HepG2 (cell line): Measurements from ENCODE around the gene ZNF581. TPM values are rescaled to one million over a fixed set of nuclear protein-coding genes. Genes with fewer than 3 reads are reported as not detected.

ENCODE experiments used
- ERF ChIP-seq: IDR thresholded peaks from 2 replicates; pipeline ENCODE4 v1.6.1; 2018; ENCODE audit warnings: missing biosample characterization, missing genetic modification reagents
- GRHL1 ChIP-seq: sonication (generic); formaldehyde crosslinking; conservative IDR thresholded peaks from 2 replicates; pipeline ENCODE4 v1.8.0; 2022; ENCODE audit warnings: missing genetic modification reagents
- JUN ChIP-seq: sonication (generic); formaldehyde crosslinking; IDR thresholded peaks from 2 replicates; pipeline ENCODE4 v1.4.0; 2020; ENCODE audit warnings: mild to moderate bottlenecking, missing genetic modification reagents
- MXD3 ChIP-seq: IDR thresholded peaks from 2 replicates; pipeline ENCODE4 v1.6.1; 2016; ENCODE audit warnings: mild to moderate bottlenecking, missing biosample characterization, missing genetic modification reagents
- NFYB ChIP-seq: sonication (generic); formaldehyde crosslinking; IDR thresholded peaks from 2 replicates; pipeline ENCODE4 v1.4.0; 2020; ENCODE audit warnings: missing genetic modification reagents
- PAX8 ChIP-seq: sonication (generic); formaldehyde crosslinking; IDR thresholded peaks from 2 replicates; pipeline ENCODE4 v1.8.0; 2022; ENCODE audit warnings: mild to moderate bottlenecking, missing genetic modification reagents, borderline replicate concordance
- PHF20 ChIP-seq: sonication (generic); formaldehyde crosslinking; IDR thresholded peaks from 2 replicates; pipeline ENCODE4 v1.5.0; 2020; ENCODE audit warnings: mild to moderate bottlenecking, missing genetic modification reagents
- TARDBP ChIP-seq: sonication (generic); formaldehyde crosslinking; IDR thresholded peaks from 2 replicates; pipeline ENCODE4 v1.8.0; 2022; ENCODE audit warnings: mild to moderate bottlenecking, missing genetic modification reagents
- ZBTB20 ChIP-seq: sonication (generic); formaldehyde crosslinking; IDR thresholded peaks from 2 replicates; pipeline ENCODE4 v1.8.1; 2023; ENCODE audit warnings: missing genetic modification reagents, low read depth, mild to moderate bottlenecking, borderline replicate concordance
- ZFP82 ChIP-seq: sonication (generic); formaldehyde crosslinking; IDR thresholded peaks from 2 replicates; pipeline ENCODE4 v1.5.1; 2020; ENCODE audit warnings: mild to moderate bottlenecking, missing genetic modification reagents, borderline replicate concordance
- ZMYM3 ChIP-seq: sonication (generic); formaldehyde crosslinking; IDR thresholded peaks from 2 replicates; pipeline ENCODE4 v1.5.1; 2020; ENCODE audit warnings: mild to moderate bottlenecking, missing genetic modification reagents
- ZNF317 ChIP-seq: sonication (generic); formaldehyde crosslinking; IDR thresholded peaks from 2 replicates; pipeline ENCODE4 v1.5.0; 2020; ENCODE audit warnings: mild to moderate bottlenecking, missing genetic modification reagents
- ZNF407 ChIP-seq: sonication (generic); formaldehyde crosslinking; IDR thresholded peaks from one replicate; pipeline ENCODE4 v1.5.1; 2020; ENCODE audit warnings: mild to moderate bottlenecking, missing genetic modification reagents; ENCODE audit errors: not compliant biosample characterization
- ZNF784 ChIP-seq: sonication (generic); formaldehyde crosslinking; IDR thresholded peaks from 2 replicates; pipeline ENCODE4 v1.5.1; 2020; ENCODE audit warnings: missing genetic modification reagents, mild to moderate bottlenecking, borderline replicate concordance
- ZNF800 ChIP-seq: sonication (generic); formaldehyde crosslinking; IDR thresholded peaks from 2 replicates; pipeline ENCODE4 v1.4.0; 2020; ENCODE audit warnings: missing genetic modification reagents
- polyA plus RNA-seq, 8 experiments: library from polyadenylated mRNA; depleted of rRNA in 3 of 8; stranded (reverse) in 7 of 8; unstranded in 1 of 8; fragments of >200 nt; fragmentation: Illumina TruSeq in 4 of 8; extraction: Trizol in 4 of 8; gene quantifications; 2 replicates each; pipeline versions ENCODE4 v1.2.1 to v1.2.3, GENCODE V29; 2011 to 2016; ENCODE audit warnings: low read depth in 4 of 8, missing spikeins in 1 of 8, mixed read lengths in 1 of 8; ENCODE audit not compliant: insufficient read depth in 1 of 8
- total RNA-seq, 5 experiments: library from RNA; depleted of rRNA; stranded (reverse); fragments of >200 nt; fragmentation: Illumina TruSeq; extraction: Trizol; gene quantifications; 2 replicates each; pipeline ENCODE4 v1.2.3, GENCODE V29; 2016; ENCODE audit warnings: low read depth in 1 of 5

Gene ZNF581
- total and polyA plus RNA-seq, 2 of the 13 experiments (the other 11 are each of a cell fraction or from before 2014, with no cell fraction given): 19.6 to 49.5 TPM

GRCh38 chr19:55599842-55600661 is 43.4 kb upstream of the ZNF581 start, which contains the start of gene ZNF524 (continued):
- TF ChIP-seq ZNF407 (CRISPR knock-in tag) (no peak), TARDBP (peak; percentile 14; the same call in 1 of the 2 replicates), ERF (CRISPR knock-in tag) (peak; percentile 21; the same call in 1 of the 2 replicates), ZMYM3 (CRISPR knock-in tag) (peak; percentile 58; the same call in 1 of the 2 replicates), ZNF800 (CRISPR knock-in tag) (no peak; the same call in 1 of the 2 replicates), PAX8 (no peak), GRHL1 (CRISPR knock-in tag) (no peak), ZFP82 (no peak), JUN (no peak), ZNF784 (CRISPR knock-in tag) (no peak), ZNF317 (0 out of 2 replicates have a peak, but pooled peaks have one; percentile 27), ZBTB20 (CRISPR knock-in tag) (0 out of 2 replicates have a peak, but pooled peaks have one; percentile 35), PHF20 (CRISPR knock-in tag) (no peak), NFYB (CRISPR knock-in tag) (peak; percentile 67), MXD3 (0 out of 2 replicates have a peak, but pooled peaks have one; percentile 46)
